ENCODE results near the gene TNIP3.
"Not testable (repeated sequence)": the region's sequence is repeated elsewhere in the genome, so short reads cannot be mapped to it uniquely, and the experiment has no call there.

Gene TNIP3

DNA sequence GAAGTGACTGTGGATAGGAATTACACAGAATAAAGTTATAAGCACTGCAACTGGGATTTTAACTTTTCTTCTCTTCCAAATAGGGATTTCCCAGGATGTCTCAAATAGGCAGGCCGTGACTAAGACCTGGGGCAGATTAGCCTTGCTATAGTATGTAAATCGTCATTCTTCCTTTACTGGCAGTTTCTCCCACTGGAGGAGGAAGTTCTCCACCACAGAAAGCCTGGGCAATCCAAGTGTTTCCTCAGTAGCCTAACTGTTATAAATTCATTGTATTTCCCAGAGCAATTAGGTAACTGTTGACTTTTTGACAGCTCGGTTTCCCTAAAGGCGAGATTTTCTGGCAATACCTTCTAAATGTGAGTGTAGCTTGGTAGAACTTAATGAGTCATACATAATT is at the start of gene TNIP3:
TNIP3 (minus strand) TSS at position 31 of the 400 bp plus-strand sequence. CDS start 196 bp downstream, outside the sequence.
- H3K36me3 Mint-ChIP-seq (ENCODE audit: low read depth): peaks cover 6% of the 10 kb centered on the region
- H3K27me3 Mint-ChIP-seq (ENCODE audit: low read depth): peaks cover 19% of the 10 kb centered on the region
- peaks cover 17% of the 10 kb centered on the region for H3K4me1 Mint-ChIP-seq (ENCODE audit: low read depth)
- no peak within 1 kb of the TSS for H3K4me3 Mint-ChIP-seq
- no peak within 1 kb of the TSS for H3K27ac Mint-ChIP-seq
- H3K9me3 Mint-ChIP-seq: no peaks in the 10 kb centered on the region

DNA sequence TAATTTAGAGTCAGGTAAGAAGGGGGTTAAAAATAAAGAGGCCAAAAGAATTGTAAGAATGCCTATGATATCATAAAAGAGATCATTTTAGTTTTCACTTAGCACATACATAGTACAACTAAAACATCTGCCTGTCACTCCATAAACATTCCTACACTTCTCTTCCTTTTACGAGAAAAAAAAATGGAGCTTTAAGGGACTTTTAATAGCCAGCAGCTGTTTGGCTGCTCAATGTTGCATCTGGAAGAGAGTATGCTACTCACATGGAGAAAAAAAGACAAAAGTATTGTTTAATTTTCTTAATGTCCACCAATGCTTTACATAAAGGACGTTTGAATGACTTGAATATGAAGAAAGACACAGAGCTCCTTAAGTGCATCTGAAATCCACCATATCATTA is 48.7 kb upstream of the TNIP3 start:
- Mint-ChIP-seq H3K4me3 (no peak overlapping the region), H3K27ac (no peak overlapping the region), H3K36me3 (ENCODE audit: low read depth) (no peaks in the 10 kb centered on the region), H3K27me3 (ENCODE audit: low read depth) (no peaks in the 10 kb centered on the region), H3K9me3 (peaks cover 6% of the 10 kb centered on the region), H3K4me1 (ENCODE audit: low read depth) (peaks cover 6% of the 10 kb centered on the region)

- H3K27me3 Mint-ChIP-seq (ENCODE audit: low read depth): no peaks in the 10 kb centered on the region
- H3K27ac Mint-ChIP-seq: no peak overlapping the region
- no peaks in the 10 kb centered on the region for H3K4me1 Mint-ChIP-seq (ENCODE audit: low read depth)
- peaks cover 6% of the 10 kb centered on the region for H3K9me3 Mint-ChIP-seq
- no peak overlapping the region for H3K4me3 Mint-ChIP-seq
- H3K36me3 Mint-ChIP-seq (ENCODE audit: low read depth): no peaks in the 10 kb centered on the region
These were observed 45.0 kb upstream of the TNIP3 start for GRCh38 chr4:121209171-121209570.

DNA sequence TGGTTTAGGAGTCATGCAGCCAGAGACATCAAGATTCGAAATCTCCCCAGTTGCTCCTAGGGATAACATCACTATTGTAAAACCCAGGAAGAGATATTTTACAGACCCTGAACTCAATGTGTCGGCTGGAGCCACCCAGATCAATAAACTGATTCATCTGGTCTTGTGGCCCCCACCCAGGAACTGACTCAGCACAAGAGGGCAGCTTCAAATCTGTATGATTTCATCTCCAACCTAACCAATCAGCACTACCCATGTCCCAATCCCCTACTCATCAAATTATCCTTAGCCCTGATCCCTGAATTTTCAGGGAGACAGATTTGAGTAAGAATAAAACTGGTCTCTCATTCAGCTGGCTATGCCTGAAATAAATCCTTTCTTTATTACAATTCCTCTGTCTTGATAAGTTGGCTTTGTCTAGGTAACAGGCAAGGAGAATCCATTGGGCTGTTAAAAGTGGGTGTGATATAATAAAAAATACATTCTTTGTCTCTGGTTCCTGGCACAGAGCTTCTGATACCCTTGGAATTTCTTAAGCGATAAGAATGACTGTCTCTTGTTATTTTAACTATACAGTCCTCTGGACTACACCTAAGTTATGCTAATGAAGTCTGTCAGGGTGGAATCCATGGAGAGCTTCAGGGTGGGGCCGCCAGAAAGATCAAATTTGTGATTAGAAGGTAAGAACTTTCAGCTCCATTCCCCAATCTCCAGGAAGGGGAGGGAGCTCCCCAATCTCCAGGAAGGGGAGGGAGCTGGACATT is 44.3 kb upstream of the TNIP3 start:
- peaks cover 6% of the 10 kb centered on the region for H3K9me3 Mint-ChIP-seq
- H3K4me3 Mint-ChIP-seq: no peak overlapping the region
- H3K27me3 Mint-ChIP-seq (ENCODE audit: low read depth): no peaks in the 10 kb centered on the region
- no peaks in the 10 kb centered on the region for H3K4me1 Mint-ChIP-seq (ENCODE audit: low read depth)
- H3K27ac Mint-ChIP-seq: no peak overlapping the region
- no peaks in the 10 kb centered on the region for H3K36me3 Mint-ChIP-seq (ENCODE audit: low read depth)

DNA sequence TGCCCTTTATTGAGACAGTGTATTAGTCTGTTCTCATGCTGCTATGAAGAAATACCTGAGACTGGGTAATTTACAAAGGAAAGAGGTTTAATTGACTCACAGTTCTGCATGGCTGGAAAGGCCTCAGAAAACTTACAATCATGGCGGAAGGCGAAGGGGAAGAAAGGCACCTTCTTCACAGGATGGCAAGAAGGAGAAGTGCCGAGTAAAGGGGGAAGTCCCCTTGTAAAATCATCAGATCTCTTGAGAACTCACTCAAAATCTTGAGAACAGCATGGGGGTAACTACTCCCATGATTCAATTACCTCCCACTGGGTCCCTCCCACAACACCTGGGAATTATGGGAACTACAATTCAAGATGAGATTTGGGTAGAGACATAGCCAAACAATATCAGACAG is 41.7 kb upstream of the TNIP3 start:
- not testable (repeated sequence) for H3K36me3 Mint-ChIP-seq (ENCODE audit: low read depth); H3K9me3 Mint-ChIP-seq; H3K4me3 Mint-ChIP-seq; H3K27ac Mint-ChIP-seq; H3K4me1 Mint-ChIP-seq (ENCODE audit: low read depth); H3K27me3 Mint-ChIP-seq (ENCODE audit: low read depth)

DNA sequence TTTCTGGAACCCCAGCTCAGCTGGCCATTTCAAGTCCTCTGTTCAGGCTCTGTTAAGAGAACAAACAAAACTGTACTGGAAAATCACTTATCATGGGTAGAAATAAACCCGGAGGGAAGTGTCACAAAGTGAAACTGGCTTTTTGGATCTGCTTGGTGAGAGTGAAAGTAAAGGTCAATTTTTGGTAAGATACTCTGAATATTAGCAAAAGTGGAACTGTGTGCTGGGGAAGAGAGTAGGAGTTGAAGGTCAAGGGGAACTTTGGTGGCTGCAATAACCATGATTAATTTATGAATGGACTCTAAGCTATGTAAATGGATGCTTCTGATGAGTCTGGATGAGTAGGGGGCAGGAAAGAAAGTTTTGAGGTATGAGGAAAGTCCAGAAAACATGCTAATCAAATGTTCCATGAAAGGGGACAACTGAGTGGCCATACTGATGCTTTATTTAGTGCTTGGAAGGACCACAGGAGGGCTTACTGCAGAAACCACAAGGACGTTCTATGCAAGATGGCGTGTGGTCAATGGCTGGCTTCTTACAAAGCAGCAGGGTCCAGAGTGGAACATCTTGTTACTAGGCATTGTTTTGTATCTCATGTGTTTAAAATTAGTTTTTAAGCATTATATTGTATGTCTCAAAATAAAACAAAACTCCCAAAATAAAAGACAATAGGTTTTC is 36.8 kb upstream of the TNIP3 start:
- Mint-ChIP-seq H3K9me3 (no peaks in the 10 kb centered on the region), H3K27me3 (ENCODE audit: low read depth) (peaks cover 5% of the 10 kb centered on the region), H3K36me3 (ENCODE audit: low read depth) (no peaks in the 10 kb centered on the region), H3K4me1 (ENCODE audit: low read depth) (peaks cover 15% of the 10 kb centered on the region), H3K27ac (no peak overlapping the region), H3K4me3 (no peak overlapping the region)

GRCh38 chr4:121199742-121200561 is 35.8 kb upstream of the TNIP3 start:
- Mint-ChIP-seq H3K9me3 (no peaks in the 10 kb centered on the region), H3K4me1 (ENCODE audit: low read depth) (peaks cover 15% of the 10 kb centered on the region), H3K4me3 (no peak overlapping the region), H3K36me3 (ENCODE audit: low read depth) (no peaks in the 10 kb centered on the region), H3K27ac (peak overlapping the region; percentile 53), H3K27me3 (ENCODE audit: low read depth) (peaks cover 5% of the 10 kb centered on the region)

GRCh38 chr4:121198251-121198650 is 34.1 kb upstream of the TNIP3 start:
- H3K27me3 Mint-ChIP-seq (ENCODE audit: low read depth): peaks cover 5% of the 10 kb centered on the region
- no peak overlapping the region for H3K4me3 Mint-ChIP-seq
- H3K36me3 Mint-ChIP-seq (ENCODE audit: low read depth): no peaks in the 10 kb centered on the region
- H3K27ac Mint-ChIP-seq: no peak overlapping the region
- H3K4me1 Mint-ChIP-seq (ENCODE audit: low read depth): peaks cover 15% of the 10 kb centered on the region
- H3K9me3 Mint-ChIP-seq: no peaks in the 10 kb centered on the region

- Mint-ChIP-seq H3K9me3 (no peaks in the 10 kb centered on the region), H3K36me3 (ENCODE audit: low read depth) (no peaks in the 10 kb centered on the region), H3K4me1 (ENCODE audit: low read depth) (peaks cover 29% of the 10 kb centered on the region), H3K27me3 (ENCODE audit: low read depth) (no peaks in the 10 kb centered on the region), H3K4me3 (no peak overlapping the region), H3K27ac (no peak overlapping the region)
These were observed 31.5 kb upstream of the TNIP3 start for GRCh38 chr4:121195649-121196048.

DNA sequence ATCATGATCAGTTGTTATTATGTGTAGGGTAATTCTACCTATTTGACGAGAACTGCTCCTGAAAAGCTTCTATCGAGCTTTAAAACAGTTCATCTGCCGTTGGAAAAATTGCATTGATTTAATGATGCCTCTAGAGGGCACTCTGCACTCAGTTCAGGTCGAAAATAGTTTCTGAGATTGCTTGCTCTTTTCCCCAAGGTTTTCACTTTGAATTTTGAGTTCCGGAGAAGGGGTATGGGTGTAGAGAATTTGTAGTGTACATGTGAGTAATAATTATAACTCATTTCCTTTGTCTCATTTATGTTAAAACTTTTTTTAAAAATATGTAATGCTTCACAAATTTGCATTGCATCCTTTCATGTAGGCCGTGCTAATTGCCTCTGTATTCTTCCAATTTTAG is 28.4 kb upstream of the TNIP3 start:
- Mint-ChIP-seq H3K4me3 (peak overlapping the region; percentile 54), H3K27ac (peak overlapping the region; percentile 55), H3K36me3 (ENCODE audit: low read depth) (no peaks in the 10 kb centered on the region), H3K4me1 (ENCODE audit: low read depth) (peaks cover 47% of the 10 kb centered on the region), H3K27me3 (ENCODE audit: low read depth) (no peaks in the 10 kb centered on the region), H3K9me3 (no peaks in the 10 kb centered on the region)

GRCh38 chr4:121192013-121192412 is 27.9 kb upstream of the TNIP3 start:
- Mint-ChIP-seq H3K9me3 (no peaks in the 10 kb centered on the region), H3K27me3 (ENCODE audit: low read depth) (no peaks in the 10 kb centered on the region), H3K36me3 (ENCODE audit: low read depth) (no peaks in the 10 kb centered on the region), H3K4me1 (ENCODE audit: low read depth) (peaks cover 47% of the 10 kb centered on the region), H3K4me3 (peak overlapping the region; percentile 54), H3K27ac (peak overlapping the region; percentile 55)

- H3K4me3 Mint-ChIP-seq: no peak overlapping the region
- no peaks in the 10 kb centered on the region for H3K9me3 Mint-ChIP-seq
- peak overlapping the region; percentile 45 for H3K27ac Mint-ChIP-seq
- H3K27me3 Mint-ChIP-seq (ENCODE audit: low read depth): no peaks in the 10 kb centered on the region
- peaks cover 47% of the 10 kb centered on the region for H3K4me1 Mint-ChIP-seq (ENCODE audit: low read depth)
- no peaks in the 10 kb centered on the region for H3K36me3 Mint-ChIP-seq (ENCODE audit: low read depth)
These were observed 27.2 kb upstream of the TNIP3 start for GRCh38 chr4:121191361-121191760.

GRCh38 chr4:121190389-121190788 is 26.3 kb upstream of the TNIP3 start:
- Mint-ChIP-seq H3K4me3 (peak overlapping the region; percentile 75), H3K9me3 (no peaks in the 10 kb centered on the region), H3K4me1 (ENCODE audit: low read depth) (peaks cover 47% of the 10 kb centered on the region), H3K27me3 (ENCODE audit: low read depth) (no peaks in the 10 kb centered on the region), H3K27ac (peak overlapping the region; percentile 93), H3K36me3 (ENCODE audit: low read depth) (no peaks in the 10 kb centered on the region)

DNA sequence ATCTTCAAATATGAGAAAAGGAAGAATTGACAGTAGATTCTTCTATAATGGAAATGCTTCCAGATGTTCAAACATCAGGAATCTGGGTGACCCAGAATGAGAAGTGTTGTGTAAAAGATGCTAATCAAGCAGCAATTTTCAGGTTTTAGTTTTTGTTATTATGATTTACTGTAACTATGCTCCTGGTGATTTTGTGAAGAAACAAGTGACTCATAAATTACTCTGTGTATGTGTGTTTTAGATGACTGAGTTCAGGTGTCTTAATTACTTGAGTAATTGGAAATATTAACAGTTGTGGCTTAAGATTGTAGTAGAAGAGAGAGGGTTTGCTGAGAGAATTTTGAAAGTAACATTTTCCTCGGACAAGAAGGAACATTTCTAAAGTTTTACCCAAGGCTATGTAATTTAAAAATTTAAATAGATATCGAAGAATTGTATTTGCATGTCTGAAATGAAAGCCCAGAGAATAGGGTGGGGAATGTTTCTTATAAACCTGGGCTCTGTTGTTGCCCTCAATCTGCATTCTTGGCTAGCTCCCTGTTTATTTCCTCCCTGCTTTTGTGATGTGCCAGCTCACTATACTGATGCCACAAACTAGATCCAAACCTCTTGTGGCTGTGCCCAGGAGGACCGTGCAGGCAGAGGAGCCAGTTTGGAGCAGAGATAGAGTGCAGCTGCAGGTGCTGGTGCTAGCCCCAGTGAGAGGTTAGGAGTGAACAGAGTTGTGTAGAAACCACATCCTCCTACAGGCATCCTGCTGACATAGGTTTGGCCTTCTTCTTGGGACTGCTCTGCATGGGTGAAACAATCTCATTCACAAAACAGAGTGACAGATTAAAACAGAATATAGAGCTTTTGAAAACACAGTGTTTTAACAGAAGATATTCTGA is 25.4 kb upstream of the TNIP3 start:
- H3K4me1 Mint-ChIP-seq (ENCODE audit: low read depth): peaks cover 49% of the 10 kb centered on the region

More for the DNA sequence above, 25.4 kb upstream of the TNIP3 start:
- peak overlapping the region; percentile 93 for H3K27ac Mint-ChIP-seq
- H3K4me3 Mint-ChIP-seq: peak overlapping the region; percentile 75
- H3K9me3 Mint-ChIP-seq: no peaks in the 10 kb centered on the region
- peaks cover 3% of the 10 kb centered on the region for H3K36me3 Mint-ChIP-seq (ENCODE audit: low read depth)
- no peaks in the 10 kb centered on the region for H3K27me3 Mint-ChIP-seq (ENCODE audit: low read depth)
